GM21447 (cell line): Measurements from ENCODE around the gene LCMT1.
"Not testable (repeated sequence)": the region's sequence is repeated elsewhere in the genome, so short reads cannot be mapped to it uniquely, and the experiment has no call there.

Experiments
- ATAC-seq: cut with Tn5 transposase; IDR thresholded peaks from one replicate; pipeline ENCODE4 v1.9.1; 2021; ENCODE audit not compliant: unreplicated experiment

Gene LCMT1

DNA sequence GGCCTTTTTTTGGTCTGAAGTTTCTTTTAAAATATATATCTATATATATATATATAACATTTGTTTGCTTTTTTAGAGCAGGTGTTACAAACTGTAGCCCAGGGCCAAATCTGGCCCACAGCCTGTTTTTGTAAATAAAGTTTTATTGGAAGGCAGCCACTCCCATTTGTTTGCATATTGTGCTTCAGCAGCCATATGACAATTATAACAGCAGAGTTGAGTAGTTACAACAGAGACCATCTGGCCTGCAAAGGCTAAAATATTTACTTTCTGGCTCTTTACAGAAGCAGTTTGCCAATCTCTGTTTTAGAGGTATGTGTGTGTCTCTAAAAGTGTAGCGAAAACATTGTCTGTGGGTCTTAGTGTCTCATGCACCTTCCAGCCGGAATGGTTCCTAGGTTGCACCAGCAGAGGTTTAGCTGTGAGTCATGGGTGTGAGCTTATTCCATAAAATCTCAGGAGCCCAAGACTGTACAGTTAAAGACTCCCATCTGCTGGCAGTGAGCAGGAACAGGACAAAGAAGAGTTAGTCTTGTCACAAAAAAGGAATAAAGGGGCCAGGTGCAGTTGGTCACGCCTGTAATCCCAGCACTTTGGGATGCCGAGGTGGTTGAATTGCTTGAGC, 23.8 kb downstream of the LCMT1 start:
- no peak for ATAC-seq

DNA sequence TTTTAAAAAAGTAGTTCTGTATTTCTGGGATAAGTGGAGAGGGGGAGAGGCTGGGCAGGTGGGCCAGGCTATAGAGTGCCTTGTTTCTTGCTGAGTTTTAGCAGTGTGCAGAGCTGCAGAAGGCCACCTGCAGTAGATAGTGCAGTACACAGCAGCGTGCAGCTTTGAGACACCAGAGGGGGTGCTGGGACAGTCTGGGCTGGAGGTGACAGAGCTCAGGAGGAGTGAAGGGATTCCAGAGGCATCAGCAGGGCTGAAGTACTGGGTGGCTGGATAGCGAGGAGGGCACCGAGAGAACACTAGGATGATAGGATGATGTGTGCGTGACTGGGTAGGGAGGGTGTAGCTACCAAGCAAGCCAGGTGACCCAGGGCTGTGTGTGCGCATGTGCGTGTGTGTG, 26.6 kb downstream of the LCMT1 start:
- ATAC-seq, result no peak

DNA sequence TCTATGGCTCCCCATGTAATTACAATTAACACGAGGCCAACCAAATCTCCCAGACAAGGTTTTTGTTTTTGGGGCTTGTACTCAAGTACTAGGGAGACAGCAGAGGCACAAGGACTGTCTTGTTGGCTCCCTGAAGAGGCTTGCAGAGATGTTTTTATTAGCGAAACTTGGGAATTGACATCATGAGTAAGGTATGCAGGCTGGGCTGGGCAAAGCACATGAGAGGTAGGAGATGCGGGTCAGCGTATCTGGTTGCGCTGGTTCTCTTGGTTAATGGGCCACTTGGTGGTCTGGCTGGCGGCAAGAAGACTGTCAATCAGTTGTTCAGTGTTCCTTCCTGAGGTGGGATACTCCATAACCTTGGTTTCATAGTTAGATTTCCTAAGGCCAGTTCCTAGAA, 28.9 kb downstream of the LCMT1 start:
- ATAC-seq, result no peak

DNA sequence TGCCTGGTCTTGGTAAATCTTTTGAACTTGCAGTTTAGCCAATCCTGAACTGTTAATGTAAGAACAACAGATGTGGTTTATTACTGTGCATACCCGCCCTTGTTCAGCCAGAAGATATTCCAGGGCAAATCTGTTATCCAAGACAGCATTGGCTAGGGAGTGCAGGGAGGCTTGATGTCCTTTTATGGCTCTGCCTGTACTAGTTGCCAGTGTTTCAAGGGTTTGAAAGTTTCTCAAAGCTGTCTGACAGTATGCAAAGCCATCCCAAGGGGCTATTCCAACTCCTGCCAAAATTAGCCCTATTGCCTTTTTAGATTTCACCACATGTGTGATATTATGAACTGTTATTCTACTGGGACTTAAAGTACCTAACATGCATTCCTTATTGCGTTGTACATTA, 30.1 kb downstream of the LCMT1 start:
- ATAC-seq, result no peak

DNA sequence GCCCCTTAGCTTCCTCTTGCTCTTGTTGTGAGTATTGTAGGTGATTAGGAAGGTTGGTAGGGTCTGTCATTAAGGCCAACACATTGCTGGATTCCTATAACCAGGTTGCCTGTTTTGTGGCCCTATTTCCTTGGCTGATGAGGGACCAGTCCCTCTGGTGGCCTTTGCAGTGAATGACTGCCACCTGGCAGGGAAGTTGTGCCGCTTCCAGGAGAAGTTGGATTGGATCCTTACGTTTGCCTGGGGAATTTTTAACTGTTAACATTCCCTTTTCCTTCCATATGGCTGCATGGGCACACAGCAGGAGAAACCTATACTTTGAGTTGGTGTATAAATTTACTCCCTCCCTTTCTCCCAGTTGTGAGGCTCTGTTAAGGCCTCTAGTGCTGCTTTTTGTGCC, 32.4 kb downstream of the LCMT1 start:
- ATAC-seq, result no peak

DNA sequence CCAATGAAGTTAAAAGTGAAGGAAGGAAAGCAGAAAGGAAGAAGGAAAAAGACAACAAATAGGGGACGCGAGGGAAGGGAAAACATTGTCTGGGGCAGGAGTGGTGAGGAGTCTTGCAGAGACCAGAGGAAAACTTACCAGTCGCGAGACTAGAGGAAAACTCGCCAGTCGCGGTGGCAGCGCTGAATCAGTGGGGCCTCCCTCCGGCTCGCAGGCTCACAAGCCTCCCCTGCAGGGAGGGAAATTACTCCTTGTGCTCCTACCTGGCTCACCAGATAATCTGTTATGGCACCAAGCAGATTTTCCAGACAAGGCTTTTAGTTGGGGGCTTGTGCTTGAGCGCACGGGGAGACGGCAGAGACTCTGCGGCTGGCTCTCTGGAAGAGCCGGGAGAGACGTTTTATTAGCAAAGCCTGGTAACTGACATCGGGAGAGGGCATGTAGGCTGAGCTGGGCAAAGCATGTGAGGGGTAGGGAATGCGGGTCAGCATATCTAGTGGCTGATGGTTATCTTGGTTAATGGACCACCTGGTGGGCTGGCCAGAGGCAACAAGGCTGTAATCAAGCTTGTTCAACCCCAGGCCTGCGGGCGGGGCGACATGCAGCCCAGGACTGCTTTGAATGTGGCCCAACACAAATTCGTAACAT, 37.1 kb downstream of the LCMT1 start:
- ATAC-seq, result no peak

DNA sequence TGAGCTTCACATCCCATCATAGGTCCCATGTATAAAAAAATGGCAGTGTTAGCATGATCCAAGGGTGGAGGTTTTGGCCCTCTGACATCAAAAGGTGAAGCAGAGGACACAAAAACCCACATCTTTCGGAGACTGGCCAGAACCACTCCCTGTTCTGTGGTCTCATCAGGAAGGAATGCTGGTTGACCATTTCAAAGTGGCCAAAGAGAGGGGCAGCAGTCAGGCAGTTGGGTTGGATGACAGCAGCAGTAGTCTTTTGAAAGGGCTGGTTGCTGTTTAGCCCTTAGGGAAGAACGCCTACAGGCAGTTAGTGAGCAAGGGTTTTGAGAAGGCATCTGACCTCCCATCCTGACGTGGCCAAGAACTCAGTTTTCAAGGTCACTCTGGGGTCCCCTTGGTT, 40.5 kb downstream of the LCMT1 start:
- no peak for ATAC-seq

DNA sequence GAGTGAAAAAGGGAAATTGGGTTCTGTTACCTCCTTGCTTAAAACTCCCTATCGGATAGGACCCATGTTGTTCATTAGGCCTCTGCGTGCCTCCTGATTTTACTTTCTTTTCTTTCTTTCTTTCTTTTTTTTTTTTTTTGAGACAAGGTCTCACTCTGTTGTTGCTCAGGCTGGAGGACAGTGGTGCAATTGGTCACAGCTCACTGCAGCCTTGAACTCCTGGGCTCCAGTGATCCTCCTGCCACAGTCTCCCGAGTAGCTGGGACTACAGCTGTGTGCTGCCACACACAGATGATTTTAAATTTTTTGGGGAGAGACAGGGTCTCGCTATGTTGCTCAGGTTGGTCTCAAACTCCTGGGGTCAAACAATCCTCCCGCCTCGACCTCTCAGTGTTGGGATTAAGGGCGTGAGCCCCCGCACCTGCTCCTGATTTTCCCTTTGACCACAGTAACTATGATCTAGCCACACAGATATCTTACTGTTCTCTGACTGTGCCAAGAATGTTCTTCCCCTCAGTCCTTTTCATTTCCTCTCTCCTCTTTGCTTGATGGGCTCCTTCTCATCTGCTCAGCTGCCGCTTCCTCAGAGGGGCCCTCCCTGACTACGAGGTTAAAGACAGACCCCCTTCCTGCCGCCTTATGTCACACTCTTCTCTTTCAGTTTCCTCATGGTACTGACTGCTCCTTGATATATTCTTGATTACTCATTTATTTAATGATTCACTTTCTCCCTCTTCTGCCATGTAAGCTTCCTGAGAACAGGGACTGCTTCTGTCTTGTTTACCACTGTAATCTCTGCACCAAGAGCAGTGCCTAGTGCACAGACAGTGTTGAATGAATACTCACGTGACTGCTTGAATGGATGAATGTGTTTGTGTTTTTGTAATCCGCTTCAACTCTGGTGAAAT, 44.3 kb downstream of the LCMT1 start:
- ATAC-seq, result no peak

DNA sequence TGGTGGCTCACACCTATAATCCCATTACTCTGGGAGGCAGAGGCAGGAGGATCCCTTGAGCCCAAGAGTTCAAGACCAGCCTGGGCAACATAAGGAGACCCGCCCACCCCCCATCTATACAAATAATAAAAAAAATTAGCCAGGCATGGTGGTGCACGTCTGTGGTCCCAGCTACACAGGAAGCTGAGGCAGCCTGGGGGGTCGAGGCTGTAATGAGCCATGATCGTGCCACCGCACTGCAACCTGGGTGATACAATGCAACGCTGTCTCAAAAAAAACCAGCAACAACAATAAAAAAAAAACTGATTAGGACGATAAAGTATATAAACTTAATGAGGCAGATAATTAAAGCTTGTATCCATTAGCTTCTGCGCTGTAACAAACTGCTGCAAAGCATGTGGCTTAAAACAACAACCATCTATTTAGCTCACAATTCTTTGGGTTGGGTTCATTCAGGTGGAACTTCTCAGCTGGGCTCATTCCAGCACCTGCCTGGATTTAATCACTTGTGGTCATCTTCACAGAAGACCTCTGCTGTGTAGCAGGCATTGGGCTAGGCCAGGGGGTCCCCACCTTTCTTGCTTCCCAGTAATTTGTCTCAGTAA, 45.8 kb downstream of the LCMT1 start:
- no peak for ATAC-seq

DNA sequence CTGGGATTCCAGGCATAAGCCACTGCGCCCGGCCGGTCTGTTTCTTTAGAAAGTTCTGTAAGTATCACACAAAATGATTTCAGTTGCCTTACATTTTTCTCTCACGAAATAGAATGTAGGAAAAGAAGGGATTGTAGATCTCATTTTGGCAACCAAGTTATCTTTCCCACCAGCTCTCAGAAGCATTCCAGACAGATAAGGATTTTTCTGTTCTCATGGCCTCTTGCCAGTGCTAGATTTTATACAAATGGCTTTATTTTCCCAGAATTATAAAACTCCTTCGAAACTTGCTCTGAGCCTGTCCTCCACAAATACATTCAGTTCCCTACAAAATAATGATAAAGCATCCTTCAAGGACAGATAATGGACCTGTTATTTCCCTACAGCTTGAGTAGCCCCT, 46.9 kb downstream of the LCMT1 start:
- no peak for ATAC-seq

DNA sequence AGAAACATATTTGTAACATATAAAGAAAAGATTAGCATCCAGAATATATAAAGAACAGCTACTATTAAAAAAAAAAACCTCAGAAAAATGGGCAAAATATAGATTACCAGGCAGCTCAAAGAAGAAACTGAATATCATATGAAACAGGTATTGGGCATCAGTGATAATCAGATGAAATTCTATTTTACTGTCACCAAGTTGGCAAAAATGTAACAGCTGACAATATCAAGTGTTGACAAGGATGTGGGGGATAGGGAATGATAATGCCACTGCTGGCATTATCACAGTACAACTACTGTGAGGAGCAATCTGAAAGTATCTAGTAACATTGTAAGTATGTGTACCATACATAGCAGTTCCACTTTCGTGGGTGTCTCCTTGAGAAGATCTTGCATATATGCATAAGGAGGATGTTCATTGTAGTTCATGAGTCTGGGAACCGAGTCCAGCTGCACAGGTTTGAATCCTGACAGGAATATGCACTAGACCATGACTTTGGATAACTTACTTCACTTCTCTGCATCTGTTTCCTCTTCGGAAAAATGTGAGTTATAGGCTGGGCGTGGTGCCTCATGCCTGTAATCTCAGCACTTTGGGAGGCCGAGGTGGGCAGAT, 50.3 kb downstream of the LCMT1 start:
- no peak for ATAC-seq

DNA sequence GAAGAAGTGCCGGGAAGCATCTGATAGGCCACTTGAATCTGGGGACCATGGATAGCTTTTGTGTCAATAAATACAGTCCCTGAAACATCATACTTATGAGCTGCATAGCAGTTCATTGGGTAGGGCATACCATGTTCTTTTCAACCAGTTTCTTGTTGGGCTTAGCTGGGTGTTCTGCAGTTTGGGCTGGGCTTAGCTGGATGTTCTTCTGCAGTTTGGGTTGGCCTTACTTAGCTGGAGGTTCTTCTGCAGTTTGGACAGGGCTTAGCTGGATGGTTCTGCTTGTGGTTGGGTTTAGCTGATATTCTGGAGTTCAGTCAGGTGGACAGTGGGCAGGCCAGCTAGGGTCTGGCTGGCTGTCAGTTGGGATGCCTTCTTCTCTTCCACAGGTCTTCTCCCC, 52.1 kb downstream of the LCMT1 start:
- no peak for ATAC-seq

DNA sequence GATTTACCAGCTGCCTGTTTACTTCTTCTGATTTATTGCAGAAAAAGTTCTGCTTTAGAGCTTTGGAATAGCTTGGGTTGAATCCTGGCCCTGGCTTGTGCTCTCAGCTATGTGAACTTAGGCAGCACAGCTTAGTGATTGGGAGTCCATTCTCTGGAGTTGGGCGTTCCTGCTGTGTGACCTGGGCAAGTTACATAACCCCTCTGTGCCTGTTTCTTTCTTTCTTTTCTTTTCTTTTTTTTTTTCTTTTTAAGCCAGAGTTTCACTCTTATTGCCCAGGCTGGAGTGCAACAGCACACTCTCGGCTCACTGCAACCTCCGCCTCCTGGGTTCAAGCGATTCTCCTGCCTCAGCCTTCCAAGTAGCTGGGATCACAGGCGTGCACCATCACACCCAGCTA, 53.7 kb downstream of the LCMT1 start:
- no peak for ATAC-seq

DNA sequence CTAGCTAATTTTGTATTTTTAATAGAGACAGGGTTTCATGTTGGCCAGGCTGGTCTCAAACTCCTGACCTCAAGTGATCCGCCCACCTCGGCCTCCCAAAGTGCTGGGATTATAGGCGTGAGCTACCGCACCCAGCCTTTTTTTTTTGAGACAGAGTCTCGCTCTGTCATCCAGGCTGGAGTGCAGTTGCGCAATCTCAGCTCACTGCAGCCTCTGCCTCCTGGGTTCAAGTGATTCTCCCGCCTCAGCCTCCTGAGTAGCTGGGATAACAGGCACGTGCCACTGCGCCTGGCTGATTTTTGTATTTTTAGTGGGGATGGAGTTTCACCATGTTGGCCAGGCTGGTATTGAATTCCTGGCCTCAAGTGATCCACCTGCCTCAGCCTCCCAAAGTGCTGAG, 56.4 kb downstream of the LCMT1 start:
- not testable (repeated sequence) for ATAC-seq

DNA sequence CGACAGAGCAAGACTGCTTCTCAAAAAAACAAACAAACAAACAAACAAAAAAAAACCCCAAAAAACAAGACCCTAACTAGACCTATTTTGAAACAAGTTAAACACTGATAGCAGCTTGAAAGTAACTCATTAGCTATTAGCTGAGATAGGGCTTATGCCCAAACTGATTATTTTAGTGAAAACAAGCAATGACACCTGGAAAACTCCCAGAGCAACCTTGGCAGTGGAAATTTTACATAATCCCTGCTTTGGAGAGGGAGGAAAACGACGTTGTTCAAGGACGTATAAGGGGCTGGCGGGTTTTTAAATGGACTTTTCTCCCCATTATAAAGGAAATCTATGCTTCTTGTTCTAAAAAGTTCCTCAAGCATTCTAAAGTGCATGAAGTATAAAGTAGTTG, 59.8 kb downstream of the LCMT1 start:
- ATAC-seq, result no peak

DNA sequence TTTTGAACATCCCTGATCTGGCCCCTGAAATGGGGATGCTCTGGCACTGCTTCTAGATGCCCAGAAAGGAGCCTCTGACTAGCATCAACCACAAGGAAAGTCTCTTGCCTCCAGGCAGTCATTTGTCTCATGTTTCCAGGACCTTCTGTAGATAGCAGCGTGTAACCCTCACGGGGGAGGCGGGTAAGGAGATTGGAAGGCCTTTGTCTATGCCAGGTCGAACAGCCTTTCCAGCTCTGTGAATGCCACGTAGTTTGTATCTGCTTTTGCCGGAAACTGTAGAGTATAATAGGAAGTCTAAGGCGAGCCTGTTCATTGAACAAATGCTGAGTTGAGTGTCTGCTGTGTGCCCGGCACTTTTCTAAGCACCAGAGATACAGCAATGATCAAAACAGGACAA, 61.3 kb downstream of the LCMT1 start:
- no peak for ATAC-seq

DNA sequence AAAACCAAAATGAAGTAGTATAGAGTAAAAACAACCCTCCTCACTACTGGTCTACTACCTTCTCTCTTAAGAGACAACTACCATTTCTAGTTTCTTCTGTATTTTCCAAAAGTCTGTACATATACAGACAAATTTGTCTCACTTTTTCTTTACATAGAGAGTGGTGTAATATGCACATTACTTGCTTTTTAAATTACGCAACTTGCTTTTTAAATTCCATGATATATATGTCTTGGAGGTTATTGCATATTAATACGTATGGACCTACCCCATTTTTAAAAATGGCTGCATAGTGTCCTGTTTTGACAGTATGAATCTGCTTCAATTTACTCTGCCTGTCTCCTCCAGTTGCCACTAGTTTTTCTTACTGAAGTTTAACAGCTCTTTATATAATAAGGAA, 62.7 kb downstream of the LCMT1 start:
- no peak for ATAC-seq

DNA sequence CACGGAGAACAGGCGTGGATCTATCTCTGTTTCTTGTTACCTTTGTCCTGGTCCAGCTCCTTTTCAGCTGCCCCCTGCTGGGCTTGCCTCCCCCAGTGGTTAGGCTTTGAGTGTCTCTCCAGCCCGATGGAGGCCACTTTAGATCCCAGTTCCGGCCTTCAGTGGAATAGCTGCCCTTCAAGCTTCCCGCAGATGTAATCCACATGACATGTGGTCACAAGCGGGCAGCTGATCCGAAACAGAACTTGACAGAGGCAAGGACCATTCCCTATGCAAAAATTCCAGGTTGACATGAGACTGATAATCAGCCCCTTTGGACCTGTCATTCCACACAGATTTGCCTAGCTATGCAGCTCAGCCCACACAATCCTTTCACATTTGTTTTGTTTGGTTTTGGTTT, 64.6 kb downstream of the LCMT1 start:
- ATAC-seq, result no peak

DNA sequence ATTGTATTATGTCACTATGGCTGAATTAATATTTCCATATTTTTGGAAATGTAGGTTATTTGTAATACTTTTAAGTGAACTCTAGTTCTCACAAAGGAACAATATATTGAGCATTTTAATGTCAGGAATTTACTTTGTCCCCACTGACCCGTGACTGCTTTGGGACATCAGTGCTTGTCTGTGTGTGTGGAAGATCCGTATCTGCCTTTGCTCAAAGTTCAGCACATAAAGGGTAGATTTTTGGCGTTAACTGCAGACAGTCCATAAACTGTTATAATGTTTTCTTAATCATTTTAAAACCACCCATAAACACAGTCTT, 65.9 kb downstream of the LCMT1 start:
- no peak for ATAC-seq

DNA sequence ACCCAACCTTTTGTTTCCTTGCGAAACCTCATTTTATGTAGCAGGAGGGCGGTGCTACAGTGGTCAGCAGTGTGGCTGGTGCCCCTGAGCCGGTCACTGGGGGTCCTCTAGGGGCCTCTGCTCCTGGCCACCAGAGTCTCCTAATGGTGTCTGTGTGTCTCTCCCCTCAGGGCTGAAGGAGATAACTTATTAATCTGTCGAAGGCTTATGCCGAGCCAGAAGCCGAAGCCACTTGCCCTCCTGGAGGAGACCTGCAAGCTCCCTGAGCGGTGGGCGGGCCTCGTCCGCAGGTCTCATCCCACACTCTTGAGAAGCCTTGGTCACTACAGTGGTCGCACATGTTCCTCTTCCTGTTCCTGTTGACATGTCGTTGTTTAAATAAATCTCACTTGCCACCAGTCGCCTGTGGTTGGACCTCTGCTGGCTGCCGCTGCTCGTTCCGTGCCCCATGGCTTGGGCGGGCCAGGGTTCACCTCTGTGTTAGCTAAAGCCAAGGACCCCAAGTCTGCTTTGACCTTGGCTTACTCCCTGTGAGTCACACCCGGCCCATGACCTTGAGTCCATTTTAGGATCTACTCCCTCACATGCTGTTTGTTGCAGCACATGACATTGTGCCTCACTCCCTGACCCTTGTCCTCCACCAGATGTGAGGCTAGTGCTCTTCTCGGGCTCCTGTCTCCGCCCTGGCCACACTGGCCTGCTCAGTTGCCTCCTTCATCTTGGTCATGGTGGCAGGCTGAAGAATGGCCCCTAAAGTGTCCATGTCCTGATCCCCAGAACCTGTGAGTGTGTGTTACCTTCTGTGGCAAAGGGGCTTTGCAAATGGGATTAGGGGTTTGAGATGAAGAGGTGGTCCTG, 66.5 kb downstream of the LCMT1 start:
- no peak for ATAC-seq

DNA sequence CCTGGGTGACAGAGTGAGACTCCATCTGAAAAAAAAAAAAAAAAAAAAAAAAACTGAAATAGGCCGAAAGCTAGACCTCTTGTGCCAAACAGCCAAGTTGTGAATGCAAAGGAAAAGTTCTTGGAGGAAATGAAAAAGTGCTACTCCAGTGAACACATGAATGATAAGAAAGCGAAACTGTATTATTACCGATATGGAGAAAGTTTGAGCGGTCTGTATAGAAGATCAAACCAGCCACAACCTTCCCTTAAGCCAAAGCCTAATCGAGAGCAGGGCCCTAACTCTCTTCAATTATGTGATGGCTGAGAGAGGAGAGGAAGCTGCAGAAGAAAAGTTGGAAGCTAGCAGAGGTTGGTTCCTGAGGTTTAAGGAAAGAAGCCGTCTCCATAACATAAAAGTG, 69.7 kb downstream of the LCMT1 start:
- ATAC-seq, result not testable (repeated sequence)
